GM21737 (cell line): ENCODE measurements around the gene RUFY2.
A peak's percentile ranks its signal among the peaks of the same experiment; 100 is the strongest.

Experiments used
- ATAC-seq: cut with Tn5 transposase; IDR thresholded peaks from one replicate; pipeline ENCODE4 v1.9.1; 2021; ENCODE audit warnings: mild to moderate bottlenecking, moderate library complexity; ENCODE audit not compliant: unreplicated experiment

RUFY2 gene

DNA sequence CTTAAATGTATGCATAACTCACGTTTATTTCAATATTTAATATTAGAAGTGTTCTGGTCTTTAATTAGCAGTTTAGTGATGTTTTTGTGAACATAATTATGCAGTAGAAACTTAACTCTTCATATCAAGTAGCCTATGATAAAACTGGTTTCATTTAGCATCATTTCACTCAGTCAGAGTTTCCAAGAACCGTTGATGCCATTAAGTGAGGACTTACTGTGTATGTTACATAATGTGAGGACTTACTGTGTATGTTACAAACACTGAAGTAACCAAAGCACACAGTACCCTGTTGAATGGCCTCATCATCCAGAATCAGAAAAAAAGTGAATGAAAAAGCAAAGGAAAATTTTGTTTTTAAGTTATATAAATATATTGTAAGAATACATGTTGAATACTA lies 41.5 kb downstream of the RUFY2 start:
- ATAC-seq: no peak

DNA sequence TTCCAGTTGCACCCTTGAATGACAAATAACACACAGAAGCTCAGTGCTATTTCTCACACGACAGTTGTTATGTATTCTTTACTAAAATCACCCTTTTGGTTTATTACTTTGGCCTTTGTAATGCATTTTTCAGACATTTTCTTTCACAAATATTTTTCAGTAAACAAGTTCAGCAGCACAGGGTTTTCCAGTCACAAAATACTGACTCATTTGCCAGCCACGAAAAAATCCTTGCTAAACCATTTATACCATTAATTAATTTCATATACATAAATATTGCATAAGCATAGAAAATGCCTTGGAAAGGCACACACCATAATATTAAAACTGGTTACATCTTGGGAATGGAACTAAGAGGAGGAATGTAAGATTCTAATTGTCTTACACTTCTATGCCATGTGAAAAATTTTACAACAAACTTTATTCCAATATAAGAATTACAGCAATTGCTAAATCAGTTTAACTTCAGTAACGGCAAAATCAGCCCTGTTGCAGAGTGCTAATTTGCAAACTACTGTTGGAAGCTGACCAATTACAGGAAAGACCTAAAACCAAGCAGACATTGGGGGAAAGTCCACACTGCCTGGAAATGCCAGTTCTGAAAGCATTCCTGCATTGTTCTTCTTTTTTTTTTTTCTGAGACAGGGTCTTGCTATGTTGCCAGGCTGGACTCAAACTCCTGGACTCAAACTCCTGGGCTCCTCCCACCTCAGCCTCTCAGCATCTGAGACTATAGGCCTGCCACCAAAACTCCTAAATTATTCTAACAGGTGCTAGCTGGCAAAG lies 42.8 kb downstream of the RUFY2 start:
- no peak for ATAC-seq

DNA sequence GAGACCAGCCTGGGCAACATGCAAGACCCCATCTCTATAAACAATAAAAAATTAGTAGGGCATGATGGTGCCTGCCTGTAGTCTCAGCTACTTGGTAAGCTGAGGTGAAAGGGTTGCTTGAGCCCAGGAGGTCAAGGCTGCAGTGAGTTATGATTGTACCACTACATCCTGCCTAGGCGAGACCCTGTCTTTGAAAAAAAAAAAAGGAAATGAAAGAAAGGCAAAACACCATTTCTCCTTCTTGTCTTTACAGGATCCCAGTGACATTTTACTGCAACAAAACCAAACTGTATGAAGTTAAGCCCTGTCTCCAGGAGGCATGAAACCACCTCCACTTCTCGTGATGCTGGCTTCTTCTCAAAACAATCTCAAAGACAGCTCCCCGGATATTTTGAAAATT lies 44.5 kb downstream of the RUFY2 start:
- ATAC-seq: no peak

DNA sequence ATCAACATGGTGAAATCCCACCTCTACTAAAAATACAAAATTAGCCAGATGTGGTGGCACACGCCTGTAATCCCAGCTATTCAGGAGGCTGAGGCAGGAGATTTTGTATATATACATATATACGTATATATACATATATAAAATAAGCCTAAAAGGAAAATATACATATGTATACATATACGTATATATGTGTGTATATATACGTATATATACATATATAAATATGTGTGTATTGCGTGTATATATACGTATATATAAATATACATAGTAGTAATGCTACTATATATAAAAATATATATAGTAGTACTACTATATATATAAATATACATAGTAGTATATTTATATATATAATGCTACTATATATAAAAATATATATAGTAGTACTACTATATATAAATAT lies 47.9 kb downstream of the RUFY2 start:
- no peak for ATAC-seq

DNA sequence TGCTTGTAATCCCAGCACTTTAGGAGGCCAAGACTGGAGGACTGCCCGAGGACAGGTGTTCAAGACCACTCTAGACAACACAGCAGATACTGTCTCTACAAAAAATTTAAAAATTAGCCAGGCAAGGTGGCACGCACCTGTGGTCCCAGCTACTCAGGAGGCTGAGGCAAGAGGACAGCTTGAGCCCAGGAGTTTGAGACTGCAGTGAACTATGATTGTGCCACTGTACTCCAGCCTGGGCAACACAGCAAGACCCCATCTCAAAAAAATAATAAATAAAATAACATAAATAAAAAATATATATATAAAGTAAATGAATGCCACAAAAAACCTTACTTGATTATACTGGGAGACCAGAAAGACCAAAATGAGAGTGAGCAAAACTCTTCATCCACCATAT lies 53.5 kb downstream of the RUFY2 start:
- no peak for ATAC-seq

DNA sequence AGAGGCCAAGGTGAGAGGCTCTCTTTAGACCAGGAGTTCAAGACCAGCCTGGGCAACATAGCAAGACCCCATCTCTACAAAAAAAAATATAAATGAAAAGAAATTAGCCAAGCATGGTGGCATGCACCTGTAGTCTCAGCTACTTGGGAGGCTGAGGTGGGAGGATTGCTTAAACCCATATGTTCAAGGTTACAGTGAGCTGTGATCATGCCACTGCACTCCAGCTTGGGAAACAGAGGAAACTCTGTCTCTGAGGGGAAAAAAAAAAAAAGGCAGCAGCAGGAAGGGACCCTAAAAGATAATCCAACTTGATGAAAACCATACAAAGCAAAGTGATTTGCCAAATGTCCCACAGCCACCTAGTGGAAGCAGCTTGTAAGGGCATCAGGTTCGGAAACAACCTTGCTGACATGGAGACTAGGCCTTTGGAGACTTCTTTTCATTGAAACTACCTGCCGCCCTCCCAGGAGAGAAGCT lies 58.8 kb downstream of the RUFY2 start:
- ATAC-seq: no peak

DNA sequence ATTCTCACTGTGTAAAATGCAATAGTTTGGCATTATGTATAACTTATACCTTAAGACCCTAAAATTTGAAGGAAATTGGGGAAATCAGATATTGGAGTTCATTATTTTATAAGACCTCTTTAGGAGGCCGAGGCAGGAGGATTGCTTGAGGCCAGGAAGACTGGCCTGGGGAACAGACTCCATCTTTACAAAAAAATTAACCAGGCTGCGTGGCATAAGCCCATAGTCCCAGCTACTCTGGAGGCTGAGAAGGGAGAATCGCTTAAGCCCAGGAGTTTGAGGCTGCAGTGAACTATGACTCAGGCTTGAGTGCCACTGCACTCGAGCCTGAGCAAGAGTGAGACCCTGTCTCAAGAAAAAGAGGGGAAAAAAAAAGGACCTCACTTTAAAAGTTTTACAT lies 60.3 kb downstream of the RUFY2 start:
- no peak for ATAC-seq

DNA sequence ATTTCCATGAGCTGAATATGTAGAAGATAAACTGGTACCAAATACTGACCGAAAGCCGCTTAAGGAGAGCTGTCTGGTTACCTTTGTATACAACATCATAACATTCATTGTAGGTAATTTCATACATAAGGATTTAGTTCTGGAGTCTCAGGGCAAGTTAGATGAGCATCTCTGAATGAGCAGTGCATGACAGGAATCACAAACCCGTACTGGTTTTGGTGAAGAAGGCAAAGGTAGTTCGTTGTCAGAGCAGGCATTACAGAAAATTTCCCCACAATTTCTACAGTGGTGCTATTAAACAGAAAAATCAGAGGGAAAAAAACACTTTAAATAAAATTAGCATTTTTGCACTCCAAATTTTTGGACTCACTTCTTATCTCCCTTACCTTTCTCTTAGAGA lies 61.5 kb downstream of the RUFY2 start:
- no peak for ATAC-seq

DNA sequence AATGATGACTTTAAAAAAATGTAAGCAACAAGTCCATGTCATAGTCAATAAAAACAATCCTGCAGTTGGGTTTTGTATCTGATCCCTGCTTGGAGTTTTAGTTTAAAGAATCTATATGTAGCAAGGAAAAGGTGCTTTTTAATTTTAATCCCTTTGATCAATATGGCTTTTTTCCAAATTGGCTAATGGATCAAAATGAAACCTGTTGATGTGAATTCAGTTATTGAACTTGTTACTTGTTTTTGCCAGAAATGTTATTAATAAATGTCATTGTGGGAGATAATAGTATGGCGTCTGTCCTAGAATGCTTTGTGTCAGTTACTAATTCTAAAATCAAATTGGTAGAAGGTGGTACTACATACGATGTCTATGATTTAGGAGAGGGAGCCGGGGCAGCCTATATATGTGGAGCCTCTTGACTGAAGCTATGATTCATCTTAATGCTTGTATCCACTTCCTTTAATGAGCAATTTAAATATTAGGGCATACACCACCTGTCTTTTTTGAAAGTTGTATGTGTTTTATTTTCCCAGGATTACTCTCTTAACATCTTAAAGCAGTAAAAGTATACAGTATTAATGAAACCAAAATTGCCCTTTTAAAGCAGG lies 64.1 kb downstream of the RUFY2 start:
- ATAC-seq: no peak

DNA sequence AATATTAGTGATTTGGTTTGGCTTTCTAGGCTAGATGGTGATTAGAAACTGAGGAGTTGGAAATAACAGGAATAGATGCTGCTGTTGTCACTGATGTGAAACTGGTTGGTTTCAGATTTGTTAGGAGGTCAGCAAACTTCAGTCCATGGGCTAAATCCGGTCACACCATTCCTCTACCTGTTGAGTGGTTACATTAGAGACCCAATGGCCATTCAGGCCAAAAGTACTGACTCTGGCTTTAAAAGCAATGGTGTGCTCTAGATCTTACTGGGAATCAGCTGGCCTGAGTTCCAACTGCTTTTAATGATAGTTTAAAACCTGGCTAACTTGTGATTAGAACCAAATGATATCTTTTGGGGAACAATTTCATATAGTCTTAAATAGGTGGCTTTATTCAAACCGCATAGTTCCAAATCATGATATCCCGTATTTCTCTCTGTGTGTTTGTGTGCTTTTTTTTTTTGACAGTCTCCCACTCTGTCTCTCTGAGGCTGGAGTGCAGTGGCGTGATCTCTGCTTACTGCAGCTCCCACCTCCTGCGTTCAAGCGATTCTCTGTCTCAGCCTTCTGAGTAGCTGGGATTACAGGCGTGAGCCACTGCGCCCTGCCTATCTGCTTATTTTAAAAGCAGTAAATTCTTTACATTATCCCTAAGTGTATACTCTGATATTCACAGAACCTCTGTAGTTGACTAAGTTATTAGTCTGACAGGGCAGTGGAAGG lies 66.6 kb downstream of the RUFY2 start:
- no peak for ATAC-seq

DNA sequence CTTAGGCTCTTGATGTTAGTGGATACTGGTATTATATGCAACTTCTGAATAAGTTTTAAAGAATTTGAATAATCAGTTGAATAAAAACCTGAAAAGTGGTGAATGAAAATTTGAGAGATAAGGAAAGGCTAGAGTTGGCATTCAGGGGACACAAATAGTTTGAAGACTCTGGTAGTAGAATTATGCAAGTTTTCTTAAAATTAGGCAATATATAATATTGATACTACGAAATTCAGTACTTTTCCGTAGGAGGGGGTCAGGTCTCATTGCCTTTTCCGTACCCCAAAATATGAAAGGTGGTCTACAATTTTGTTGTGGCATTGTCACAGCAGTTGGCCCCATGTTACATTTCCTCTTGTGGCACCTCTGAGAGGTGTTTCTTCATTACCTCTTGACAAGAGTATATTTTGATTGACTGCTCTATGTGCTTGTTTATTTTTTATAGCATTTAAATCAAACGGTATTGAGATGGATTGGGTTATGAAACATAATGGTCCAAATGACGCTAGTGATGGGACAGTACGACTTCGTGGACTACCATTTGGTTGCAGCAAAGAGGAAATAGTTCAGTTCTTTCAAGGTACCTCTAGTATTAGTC lies 70.2 kb downstream of the RUFY2 start:
- ATAC-seq: no peak

DNA sequence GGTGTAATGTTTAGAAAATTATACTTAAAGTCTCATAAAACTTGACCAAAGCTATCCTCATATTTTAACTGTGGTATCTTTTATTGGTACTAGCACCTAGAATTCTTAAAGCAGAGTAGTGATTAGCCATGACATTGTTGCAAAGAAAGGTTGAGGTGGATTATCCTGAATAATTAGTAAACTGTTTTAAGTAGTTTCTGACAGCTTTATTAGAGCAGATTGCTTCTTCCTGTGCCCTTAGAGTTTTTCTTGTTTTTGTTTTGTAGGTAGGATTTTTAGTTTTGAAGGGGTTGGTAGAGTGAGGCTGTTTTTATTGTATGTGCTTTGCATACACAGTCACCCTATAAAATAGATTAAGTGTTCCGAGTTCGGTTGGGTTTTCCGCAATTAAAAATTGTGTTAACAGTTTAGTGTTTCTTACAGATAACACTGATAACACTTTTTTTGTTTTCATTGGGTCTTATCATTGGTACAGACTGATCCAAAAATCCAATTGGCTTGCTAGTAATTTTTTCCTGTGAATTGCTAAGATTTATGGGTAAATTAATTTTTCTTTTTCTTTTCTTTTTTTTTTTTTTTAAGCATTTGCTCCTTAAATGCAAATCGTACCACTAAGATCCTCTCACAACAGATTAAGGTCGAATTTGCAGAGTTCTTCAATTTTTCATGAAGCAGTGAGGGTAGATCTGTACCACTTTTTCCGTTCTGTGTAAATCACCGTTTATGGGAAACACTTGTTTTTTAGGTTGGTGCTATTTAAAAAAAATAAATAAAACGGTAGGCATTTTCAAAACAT lies 72.2 kb downstream of the RUFY2 start:
- ATAC-seq: no peak

DNA sequence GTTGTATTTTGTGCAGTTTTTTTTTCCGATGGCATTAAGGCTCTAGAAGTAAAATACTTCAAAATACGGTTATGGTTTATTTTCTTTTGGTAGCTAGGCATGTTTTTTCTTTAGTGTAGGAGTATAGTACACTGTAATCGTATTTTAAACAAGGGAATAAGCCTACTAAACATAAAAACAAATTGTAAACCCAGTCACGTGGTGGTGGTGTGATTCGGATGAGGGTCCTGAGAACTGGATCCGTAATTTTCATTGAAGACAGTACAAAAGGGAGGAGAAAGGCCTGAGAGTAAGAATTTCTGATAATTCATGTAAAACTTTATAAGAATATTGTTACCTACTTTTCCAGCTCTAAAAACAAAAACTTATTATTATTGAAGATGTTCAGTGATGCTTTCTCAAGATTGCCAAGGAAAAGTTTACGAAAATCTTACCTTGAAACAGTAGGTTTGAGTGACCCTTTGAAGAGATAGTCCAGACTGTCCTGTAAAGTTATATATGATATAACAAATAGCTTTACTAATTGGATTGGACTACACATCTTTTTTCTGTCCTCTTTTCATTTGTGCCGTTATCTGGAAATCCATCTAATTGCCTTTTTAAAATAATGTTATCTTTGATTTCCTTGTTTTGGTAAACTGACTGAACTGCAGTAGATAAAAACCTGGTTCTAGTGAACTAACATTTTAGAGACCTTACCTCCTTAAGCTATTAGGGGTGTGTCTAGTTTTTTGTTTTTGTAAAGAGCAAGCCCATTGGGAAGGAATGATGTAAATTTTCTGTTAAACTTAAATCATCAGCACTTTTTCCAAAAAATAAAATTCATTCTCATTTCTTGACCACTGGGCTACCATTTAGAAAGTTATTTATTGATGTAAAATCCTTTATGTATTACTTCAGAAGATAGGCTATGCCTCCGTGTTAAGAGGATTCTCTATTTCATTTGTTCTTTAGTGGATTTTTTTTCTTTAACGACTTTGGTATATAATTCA lies 73.3 kb downstream of the RUFY2 start:
- no peak for ATAC-seq

DNA sequence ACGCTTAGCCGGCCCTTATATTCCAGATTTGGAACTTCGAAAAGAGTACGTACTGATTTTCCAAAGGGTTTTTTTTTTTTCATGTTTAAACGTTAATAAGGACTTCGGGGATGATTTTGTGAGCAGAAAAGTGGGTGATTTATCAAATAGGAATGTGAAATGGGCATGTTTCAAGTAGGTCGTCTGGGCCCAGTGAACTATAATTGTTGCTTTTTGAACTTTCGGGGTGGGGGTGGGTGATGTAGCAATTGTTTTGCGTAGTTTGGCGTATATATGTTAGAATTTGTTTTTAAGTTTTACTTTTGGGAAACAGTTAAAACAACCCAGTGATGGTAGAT lies 74.0 kb downstream of the RUFY2 start:
- ATAC-seq: no peak

DNA sequence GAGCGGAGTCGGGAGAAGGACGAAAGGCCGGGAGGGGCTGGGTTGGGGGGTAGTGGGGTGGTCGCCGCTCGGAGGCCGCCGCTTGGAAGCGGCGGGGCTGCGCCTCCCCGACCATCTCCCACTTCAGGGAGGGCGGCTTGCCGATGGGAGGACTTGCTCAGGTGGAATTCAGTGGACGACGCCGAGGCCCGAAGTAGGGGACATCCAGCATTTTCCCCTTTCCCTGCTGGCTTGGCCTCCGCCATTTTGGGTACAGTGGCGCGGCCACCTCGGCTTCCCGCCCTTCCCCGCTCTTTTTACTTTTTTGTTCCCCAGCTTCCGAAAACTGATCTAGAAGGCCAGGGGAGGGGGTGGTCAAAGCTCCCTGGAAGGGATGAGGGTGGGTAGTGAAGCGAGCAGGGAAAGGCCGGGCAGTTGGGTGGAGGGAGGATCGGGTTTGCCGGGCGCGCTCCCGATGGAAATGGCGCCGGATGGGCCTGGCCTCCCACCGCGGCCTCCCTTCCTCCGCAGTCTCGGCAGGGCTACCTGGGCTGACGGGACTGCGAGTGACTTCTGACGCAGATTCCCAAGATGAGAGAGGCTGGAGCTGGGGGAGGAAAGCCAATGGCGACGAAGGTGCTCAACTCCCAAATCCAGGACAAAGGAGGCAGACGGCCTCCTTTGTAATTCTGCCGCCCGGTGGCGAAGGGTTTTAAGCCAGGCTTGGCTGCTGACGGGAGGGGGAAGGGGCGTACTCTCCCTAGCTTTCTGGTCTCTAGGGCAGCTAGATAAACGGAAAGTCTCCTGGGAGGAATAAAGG lies 74.6 kb downstream of the RUFY2 start, which contains the start of gene PBLD:
PBLD (minus strand) TSS at position 670 of the 799 bp plus-strand sequence. CDS start 26,084 bp downstream, outside the sequence.
- ATAC-seq: peak; percentile 27

DNA sequence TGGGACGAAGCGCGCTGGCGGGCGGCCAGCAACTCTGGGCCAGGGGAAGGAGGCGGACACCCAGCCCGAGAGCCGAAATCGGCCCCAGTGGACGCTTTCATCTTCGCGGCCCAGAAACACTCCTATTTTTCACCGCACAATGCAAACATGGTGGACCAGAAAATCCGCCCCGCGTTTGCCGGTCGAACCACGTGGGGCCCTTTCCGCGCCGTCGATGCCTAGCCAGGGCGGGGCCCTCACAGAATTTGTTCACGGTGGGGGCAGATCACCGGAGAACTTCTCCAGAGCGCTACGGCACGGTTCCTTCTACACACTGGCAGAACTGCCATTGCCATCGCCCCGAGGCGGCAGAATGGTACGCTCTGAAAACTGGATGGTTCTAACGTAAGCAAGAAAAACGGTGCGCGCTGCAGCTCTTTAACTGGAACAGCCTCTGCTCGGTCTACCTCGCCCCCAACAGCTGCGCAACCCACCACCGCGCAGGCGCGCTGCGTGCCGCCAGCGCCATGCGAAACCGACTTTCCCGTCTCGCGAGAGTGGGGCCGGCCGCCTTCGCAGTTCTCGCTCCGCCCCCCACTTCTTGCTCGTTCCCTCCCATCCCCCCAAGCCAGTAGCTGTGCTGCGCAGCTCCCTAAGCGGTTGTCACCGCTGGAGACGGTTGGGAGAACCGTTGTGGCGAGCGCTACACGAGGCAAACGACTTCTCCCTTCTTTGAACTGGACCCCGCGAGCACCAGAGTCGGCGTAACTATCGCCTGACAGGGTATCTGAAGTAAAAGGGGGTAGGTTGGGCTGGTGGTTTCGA lies 75.4 kb downstream of the RUFY2 start, which contains the start of gene HNRNPH3:
HNRNPH3 (plus strand) TSS at position 610 of the 804 bp plus-strand sequence. CDS start 5,158 bp downstream, outside the sequence.
- ATAC-seq: peak; percentile 76

DNA sequence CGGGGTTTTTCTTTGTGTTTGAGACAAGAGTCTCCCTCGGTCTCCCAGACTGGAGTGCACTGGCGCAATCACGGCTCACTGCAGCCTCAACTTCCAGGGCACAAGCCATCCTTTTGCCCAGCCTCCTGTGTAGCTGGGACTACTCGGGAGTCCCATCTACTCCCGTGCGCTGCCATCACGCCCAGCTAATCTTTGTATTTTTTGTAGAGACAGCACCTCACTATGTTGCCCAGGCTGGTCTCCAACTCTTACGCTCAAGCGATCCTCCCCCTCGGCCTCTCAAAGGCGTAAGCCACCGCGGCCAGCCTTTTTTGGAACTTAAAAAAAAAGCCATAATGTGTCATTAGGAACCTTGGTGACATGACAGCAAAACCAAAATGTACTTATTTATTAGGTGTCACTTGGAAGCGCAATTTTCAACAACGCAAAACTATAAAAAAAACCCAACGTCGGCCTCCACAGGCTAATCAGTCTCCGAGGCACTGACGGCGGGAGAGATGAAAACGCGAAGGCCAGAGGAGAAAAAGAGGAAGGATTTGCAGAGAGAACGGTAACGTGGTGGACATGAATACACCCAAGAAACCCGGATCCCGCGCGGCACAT lies 76.1 kb downstream of the RUFY2 start:
- ATAC-seq: no peak
